GM19023 (cell line): ENCODE results near the gene ACOX3.

Experiments used
- ATAC-seq: cut with Tn5 transposase; IDR thresholded peaks from one replicate; pipeline ENCODE4 v1.9.1; 2021; ENCODE audit warnings: mild to moderate bottlenecking, moderate library complexity; ENCODE audit not compliant: unreplicated experiment

Gene ACOX3

GRCh38 chr4:8377103-8378075 is 63.1 kb downstream of the ACOX3 start:
- no peak for ATAC-seq

- ATAC-seq, result no peak
Observed at GRCh38 chr4:8376361-8377102, 64.0 kb downstream of the ACOX3 start.

GRCh38 chr4:8374851-8375649 is 65.5 kb downstream of the ACOX3 start:
- no peak for ATAC-seq

- no peak for ATAC-seq
Observed at GRCh38 chr4:8373973-8374545, 66.5 kb downstream of the ACOX3 start.

- ATAC-seq, result no peak
Observed at GRCh38 chr4:8373270-8373972, 67.1 kb downstream of the ACOX3 start.

GRCh38 chr4:8372506-8372905 is 68.0 kb downstream of the ACOX3 start:
- ATAC-seq, result no peak

- no peak for ATAC-seq
Observed at GRCh38 chr4:8371596-8371995, 68.9 kb downstream of the ACOX3 start.

- ATAC-seq, result no peak
Observed at GRCh38 chr4:8370835-8371595, 69.5 kb downstream of the ACOX3 start.

GRCh38 chr4:8370106-8370787 is 70.3 kb downstream of the ACOX3 start:
- no peak for ATAC-seq

- ATAC-seq, result no peak
Observed at GRCh38 chr4:8369426-8370105, 71.0 kb downstream of the ACOX3 start.

- no peak for ATAC-seq
Observed at GRCh38 chr4:8368998-8369397, 71.5 kb downstream of the ACOX3 start.

- ATAC-seq, result no peak
Observed at GRCh38 chr4:8368061-8368481, 72.5 kb downstream of the ACOX3 start.

- no peak for ATAC-seq
Observed at GRCh38 chr4:8366601-8367000, 73.9 kb downstream of the ACOX3 start.

- ATAC-seq, result no peak
Observed at GRCh38 chr4:8365951-8366350, 74.6 kb downstream of the ACOX3 start.

- no peak for ATAC-seq
Observed at GRCh38 chr4:8365353-8365752, 75.2 kb downstream of the ACOX3 start.

- ATAC-seq, result no peak
Observed at GRCh38 chr4:8364848-8365350, 75.6 kb downstream of the ACOX3 start.

GRCh38 chr4:8364141-8364540 is 76.4 kb downstream of the ACOX3 start:
- ATAC-seq, result no peak

- no peak for ATAC-seq
Observed at GRCh38 chr4:8362483-8362882, 78.0 kb downstream of the ACOX3 start.
